RWPE2 (cell line): ENCODE results near the gene SIAH1.
A peak's percentile ranks its signal among the peaks of the same experiment; 100 is the strongest.
"Not testable (repeated sequence)": the region's sequence is repeated elsewhere in the genome, so short reads cannot be mapped to it uniquely, and the experiment has no call there.

ENCODE experiments used
- ATAC-seq: fragments of 200-7000 bp; cut with Tn5 transposase; 3 replicates; pipeline ENCODE4 v1.9.1; 2021; ENCODE audit warnings: low read depth
- DNase-seq: peaks from one replicate; pipeline ENCODE4 v3.0.0-alpha.2; 2020; ENCODE audit warnings: low spot score
- H3K27ac ChIP-seq: fragments of 450-650 bp; 2 replicates; pipeline ENCODE4 v1.5.1; 2017; ENCODE audit warnings: mild to moderate bottlenecking; ENCODE audit not compliant: poor library complexity, severe bottlenecking
- H3K27me3 ChIP-seq: fragments of 250-450 bp; sonication (Bioruptor Pico); 2 replicates; pipeline ENCODE4 v1.5.1; 2021; ENCODE audit warnings: mild to moderate bottlenecking, moderate library complexity; ENCODE audit not compliant: insufficient read depth, poor library complexity, severe bottlenecking
- H3K36me3 ChIP-seq: fragments of 250-450 bp; sonication (Bioruptor Pico); 2 replicates; pipeline ENCODE4 v1.5.1; 2020; ENCODE audit warnings: low read depth, mild to moderate bottlenecking, moderate library complexity
- H3K4me1 ChIP-seq: fragments of 250-450 bp; sonication (Bioruptor Pico); 2 replicates; pipeline ENCODE4 v1.5.1; 2021; ENCODE audit warnings: mild to moderate bottlenecking, moderate library complexity; ENCODE audit not compliant: insufficient read depth, poor library complexity, severe bottlenecking
- H3K4me3 ChIP-seq: fragments of 250-450 bp; sonication (Bioruptor Pico); 2 replicates; pipeline ENCODE4 v1.5.1; 2021; ENCODE audit warnings: mild to moderate bottlenecking, moderate library complexity; ENCODE audit not compliant: severe bottlenecking
- H3K9me3 ChIP-seq: fragments of 250-450 bp; sonication (Bioruptor Pico); 2 replicates; pipeline ENCODE4 v1.5.1; 2021; ENCODE audit warnings: mild to moderate bottlenecking, moderate library complexity; ENCODE audit not compliant: severe bottlenecking
- TF ChIP-seq, protein P1 (sequence below): fragments of 450-650 bp; IDR thresholded peaks from one replicate; pipeline ENCODE4 v1.5.1; 2017; ENCODE audit warnings: mild to moderate bottlenecking, moderate library complexity; ENCODE audit not compliant: poor library complexity, severe bottlenecking

The SIAH1 gene

DNA sequence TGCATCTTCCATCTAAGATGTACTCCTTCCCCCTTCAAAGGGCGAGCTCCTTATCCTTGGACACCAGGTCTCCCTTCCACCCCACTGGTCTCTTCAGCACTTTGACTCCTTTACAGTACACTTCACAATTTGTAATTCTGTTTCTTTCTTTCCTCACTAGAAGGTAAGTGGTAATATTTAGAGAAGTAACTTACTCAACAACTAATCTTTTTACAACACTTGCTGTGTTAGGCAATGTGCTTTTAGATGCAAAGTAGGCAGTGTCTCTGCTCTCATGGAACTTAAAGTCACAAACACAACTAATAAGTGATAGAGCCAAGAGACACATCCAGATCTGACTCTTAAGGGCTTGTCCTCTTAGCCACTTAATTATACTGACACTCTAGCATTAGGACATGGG, 6.4 kb downstream of the SIAH1 start:
- Histone ChIP-seq H3K9me3 (no peaks in the 10 kb centered on the region), H3K27ac (no peak overlapping the region), H3K4me1 (peaks cover 25% of the 10 kb centered on the region), H3K27me3 (no peaks in the 10 kb centered on the region), H3K4me3 (no peak overlapping the region), H3K36me3 (0 out of 2 replicates have a peak, but pooled peaks cover 6% of the 10 kb centered on the region)
- ATAC-seq = peak; percentile 33; the same call in 2 of the 3 replicates
- TF ChIP-seq, protein P1, sequence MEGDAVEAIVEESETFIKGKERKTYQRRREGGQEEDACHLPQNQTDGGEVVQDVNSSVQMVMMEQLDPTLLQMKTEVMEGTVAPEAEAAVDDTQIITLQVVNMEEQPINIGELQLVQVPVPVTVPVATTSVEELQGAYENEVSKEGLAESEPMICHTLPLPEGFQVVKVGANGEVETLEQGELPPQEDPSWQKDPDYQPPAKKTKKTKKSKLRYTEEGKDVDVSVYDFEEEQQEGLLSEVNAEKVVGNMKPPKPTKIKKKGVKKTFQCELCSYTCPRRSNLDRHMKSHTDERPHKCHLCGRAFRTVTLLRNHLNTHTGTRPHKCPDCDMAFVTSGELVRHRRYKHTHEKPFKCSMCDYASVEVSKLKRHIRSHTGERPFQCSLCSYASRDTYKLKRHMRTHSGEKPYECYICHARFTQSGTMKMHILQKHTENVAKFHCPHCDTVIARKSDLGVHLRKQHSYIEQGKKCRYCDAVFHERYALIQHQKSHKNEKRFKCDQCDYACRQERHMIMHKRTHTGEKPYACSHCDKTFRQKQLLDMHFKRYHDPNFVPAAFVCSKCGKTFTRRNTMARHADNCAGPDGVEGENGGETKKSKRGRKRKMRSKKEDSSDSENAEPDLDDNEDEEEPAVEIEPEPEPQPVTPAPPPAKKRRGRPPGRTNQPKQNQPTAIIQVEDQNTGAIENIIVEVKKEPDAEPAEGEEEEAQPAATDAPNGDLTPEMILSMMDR = no peak
- no peak for DNase-seq

DNA sequence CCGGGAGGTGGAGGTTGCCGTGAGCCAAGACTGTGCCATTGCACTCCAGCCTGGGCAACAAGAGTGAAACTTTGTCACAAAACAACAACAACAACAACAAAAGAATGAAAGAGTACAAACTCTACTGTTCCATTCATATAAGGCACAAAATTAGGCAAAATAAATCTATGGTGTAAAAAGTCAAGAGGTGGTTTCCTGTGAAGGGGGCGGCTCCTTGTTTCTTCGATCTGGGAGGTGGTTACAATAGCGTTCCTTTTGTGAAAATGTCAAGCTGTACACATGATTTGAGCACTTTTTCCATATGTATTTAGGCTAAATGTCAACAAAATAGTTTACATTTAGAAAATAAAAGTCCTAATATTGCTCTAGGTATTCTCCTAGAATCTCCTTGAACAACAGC, 6.9 kb downstream of the SIAH1 start:
- Histone ChIP-seq H3K27ac (no peak overlapping the region), H3K36me3 (0 out of 2 replicates have a peak, but pooled peaks cover 6% of the 10 kb centered on the region), H3K4me3 (no peak overlapping the region), H3K4me1 (peaks cover 30% of the 10 kb centered on the region), H3K27me3 (no peaks in the 10 kb centered on the region), H3K9me3 (no peaks in the 10 kb centered on the region)
- no peak for DNase-seq
- TF ChIP-seq, protein P1 = no peak
- ATAC-seq = no peak

DNA sequence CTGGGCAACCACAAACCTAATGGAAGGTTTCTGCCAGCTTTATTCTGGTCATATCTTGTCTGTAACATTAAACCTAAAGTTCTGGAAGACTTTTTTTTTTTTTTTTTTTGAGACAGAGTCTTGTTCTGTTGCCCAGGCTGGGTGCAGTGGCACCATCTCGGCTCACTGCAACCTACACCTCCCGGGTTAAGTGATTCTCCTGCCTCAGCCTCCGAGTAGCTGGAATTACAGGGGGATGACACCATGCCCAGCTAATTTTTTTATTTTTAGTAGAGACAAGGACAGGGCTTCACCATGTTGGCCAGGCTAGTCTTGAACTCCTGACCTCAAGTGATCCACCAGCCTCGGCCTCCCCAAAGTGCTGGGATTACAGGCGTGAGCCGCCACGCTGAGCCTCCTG, 7.9 kb downstream of the SIAH1 start:
- peaks cover 26% of the 10 kb centered on the region for H3K4me1 ChIP-seq

DNA sequence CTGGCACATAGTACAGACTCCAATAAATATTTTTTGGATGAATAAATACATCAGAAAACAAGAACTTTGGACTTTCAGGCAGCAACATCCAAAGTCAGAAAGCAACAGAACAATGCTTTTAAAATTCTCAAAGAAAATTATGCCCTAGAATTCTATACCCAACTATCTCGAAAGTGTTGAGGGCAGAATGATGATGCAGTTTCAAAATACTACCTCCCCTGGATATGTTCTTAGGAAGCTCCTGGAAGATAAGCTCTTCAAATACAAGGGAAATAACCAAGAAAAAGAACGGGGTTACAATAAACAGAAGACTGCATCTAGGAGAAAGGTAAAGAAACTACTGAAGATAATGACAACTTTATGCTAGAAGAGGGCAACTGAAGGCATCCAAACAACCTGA, 11.0 kb downstream of the SIAH1 start:
- TF ChIP-seq, protein P1 = no peak

More for the DNA sequence above, 7.9 kb downstream of the SIAH1 start:
- H3K36me3 ChIP-seq, DNase-seq, H3K27me3 ChIP-seq, H3K4me3 ChIP-seq, H3K9me3 ChIP-seq, H3K27ac ChIP-seq: not testable (repeated sequence)
- ATAC-seq = 0 out of 3 replicates have a peak, but pooled peaks have one; percentile 45

DNA sequence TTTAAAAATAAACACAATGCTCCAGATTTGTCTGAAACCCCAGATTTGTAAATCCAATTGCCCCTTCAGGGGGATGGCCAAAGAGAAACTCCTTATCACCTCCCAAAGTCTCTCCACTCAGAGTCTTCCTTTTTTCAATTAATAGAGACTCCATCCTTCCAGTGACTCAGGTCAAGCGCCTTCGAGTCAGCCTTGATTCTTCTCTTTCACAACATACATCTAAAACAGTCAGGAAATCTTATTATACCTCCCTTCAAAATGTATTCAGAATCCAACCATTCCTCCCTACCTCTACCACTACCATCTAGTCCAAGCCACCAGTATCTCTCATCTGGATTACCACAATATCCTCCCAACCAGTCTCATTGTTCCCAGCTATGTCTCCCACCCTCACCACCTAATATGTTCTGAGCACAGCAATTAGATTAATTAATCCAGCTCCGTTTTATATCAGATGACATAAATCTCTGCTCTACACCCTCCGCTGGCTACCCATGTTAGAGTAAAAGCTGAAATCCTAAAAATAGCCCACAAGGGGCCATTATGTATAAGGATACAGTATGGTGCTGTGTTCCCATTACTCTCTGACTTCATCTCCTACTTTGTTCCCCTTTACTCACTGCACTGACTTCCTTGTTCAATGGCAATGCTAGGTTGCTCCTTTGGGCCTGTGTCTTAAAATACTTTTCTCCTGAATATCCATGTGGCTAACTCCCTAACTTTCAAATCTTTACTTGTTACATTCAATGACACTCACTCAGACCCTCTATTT, 11.8 kb downstream of the SIAH1 start:
- ATAC-seq (peak; percentile 40; the same call in 1 of the 3 replicates), DNase-seq (no peak)
- Histone ChIP-seq H3K4me1 (peaks cover 38% of the 10 kb centered on the region), H3K27ac (no peak overlapping the region), H3K9me3 (no peaks in the 10 kb centered on the region), H3K4me3 (no peak overlapping the region), H3K27me3 (no peaks in the 10 kb centered on the region), H3K36me3 (no peaks in the 10 kb centered on the region)
- TF ChIP-seq, protein P1 = no peak

More for the DNA sequence above, 11.0 kb downstream of the SIAH1 start:
- DNase-seq = no peak
- no peak for ATAC-seq
- no peaks in the 10 kb centered on the region for H3K27me3 ChIP-seq
- H3K27ac ChIP-seq = no peak overlapping the region
- no peak overlapping the region for H3K4me3 ChIP-seq
- H3K9me3 ChIP-seq = no peaks in the 10 kb centered on the region
- peaks cover 38% of the 10 kb centered on the region for H3K4me1 ChIP-seq
- no peaks in the 10 kb centered on the region for H3K36me3 ChIP-seq
